ENCODE measurements around the gene CRTC1.
"Not testable (repeated sequence)": the region's sequence is repeated elsewhere in the genome, so short reads cannot be mapped to it uniquely, and the experiment has no call there.

The CRTC1 gene

DNA sequence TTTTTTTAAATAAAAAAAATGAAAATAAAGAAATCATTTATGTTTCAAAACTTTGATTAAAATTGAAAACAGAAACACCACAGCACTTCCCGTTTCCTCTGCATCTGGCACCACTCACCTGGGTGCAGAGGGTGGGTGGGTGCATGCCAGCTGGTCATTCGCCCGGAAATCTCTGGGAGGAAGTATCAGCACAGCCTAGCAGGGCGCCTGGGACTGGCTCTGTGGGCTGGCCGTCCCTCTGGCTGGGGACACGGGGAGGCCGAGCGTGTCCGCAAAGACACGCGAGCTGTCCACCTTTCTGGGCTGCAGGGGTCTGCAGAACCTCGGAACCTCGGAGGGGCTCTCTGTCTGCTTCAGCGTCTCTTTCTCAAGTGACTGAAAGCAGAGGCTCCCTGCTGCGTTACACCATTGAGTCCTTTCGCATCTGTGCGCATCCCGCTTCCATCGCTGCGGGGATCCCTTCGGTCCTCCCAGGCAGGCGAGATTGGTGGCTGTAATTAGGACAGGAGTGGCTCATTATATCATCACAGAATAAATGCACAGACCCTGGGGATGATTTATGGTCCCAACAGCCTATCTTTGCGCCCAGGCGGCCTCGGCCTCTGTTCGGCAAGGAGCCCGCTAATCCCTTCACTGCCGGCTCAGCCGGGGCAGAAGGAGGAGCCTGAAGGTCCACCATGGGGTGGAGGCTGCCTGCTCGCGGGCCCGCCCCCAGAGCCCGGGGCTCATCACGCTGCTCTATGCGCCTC lies 17.2 kb downstream of the CRTC1 start:
- peak; percentile 93 for DNase-seq (ENCODE audit: low spot score)

DNA sequence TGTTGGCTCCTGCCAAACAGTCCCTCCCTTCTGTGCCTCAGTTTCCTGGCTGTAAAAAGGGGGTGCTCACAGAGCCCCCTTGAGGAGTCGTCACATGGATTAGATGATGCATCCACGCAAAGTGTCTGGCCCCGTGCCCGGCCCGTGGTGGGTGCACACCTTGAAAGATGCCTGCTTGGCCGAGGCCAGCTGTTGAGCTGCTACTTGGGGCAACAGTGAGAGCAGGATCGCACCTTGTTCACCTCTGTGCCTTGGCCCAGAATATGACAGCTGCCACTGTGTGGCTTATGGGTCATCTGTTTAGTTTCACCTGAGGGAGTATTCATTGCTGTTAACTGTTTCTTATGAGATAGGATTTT lies 17.7 kb downstream of the CRTC1 start:
- no peak for DNase-seq (ENCODE audit: low spot score)

- DNase-seq (ENCODE audit: low spot score): no peak
Measured at GRCh38 chr19:18704054-18704453, 20.6 kb downstream of the CRTC1 start.

GRCh38 chr19:18704971-18705370 lies 21.5 kb downstream of the CRTC1 start:
- no peak for DNase-seq (ENCODE audit: low spot score)

DNA sequence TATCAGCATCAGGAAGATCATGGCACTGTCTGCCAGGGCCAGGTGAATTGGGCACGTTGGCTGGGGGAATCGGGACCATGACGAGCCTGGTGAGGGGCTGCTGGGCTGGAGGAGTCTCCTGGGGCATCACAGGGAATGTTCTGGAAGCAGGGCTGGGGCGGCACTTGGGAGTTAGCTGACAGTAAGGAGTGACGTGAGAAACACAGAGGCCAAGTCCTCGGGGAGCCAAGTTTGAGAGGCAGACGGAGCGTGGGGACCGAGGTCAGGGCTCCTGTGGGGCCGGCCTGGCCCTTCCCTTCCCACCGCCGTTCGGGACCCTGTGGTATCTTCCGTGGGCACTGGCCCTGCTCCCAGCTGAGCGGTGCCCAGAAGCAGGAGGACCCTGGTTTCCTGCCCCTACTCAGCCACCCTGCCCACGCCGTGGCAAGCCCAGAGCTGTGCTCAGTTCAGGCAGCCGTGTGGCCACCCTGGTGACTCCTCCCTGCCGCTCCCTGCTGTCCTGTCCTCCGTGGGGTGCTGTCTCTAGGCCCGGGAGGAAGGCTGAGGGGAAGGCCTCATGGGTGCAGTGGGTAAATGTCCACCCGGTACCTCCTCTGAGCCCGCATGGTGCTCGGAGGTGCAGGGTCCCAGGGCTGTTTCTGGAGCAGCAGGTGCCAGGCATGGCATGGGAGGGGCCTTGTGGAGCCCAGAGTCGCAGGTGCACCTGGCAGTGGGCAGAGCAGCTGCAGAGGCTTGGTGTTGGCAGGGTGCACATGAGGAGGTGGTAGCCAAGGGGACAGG lies 25.2 kb downstream of the CRTC1 start:
- no peak for DNase-seq (ENCODE audit: low spot score)

GRCh38 chr19:18709546-18709945 lies 26.1 kb downstream of the CRTC1 start:
- no peak for DNase-seq (ENCODE audit: low spot score)

DNA sequence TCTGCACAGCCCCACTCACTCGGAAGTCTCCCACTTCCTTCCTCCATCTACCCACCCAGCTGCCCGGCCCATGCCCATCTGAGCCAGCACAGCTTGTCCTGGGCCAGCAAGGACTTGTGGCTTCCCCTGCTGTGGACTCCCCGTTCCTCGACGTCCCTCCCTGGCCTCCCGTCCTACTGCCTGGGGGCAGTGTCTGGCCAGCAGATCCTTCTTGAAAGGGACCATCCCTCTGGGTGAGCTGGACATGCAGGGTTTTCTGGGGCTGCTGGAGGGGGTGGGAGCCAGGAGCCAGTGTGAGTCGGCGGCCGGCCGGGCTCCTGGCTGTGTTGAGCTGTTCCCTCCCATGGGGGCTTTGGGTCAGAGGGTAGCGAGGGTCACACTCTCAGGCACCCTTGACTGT lies 26.7 kb downstream of the CRTC1 start:
- DNase-seq (ENCODE audit: low spot score): no peak

- DNase-seq (ENCODE audit: low spot score): no peak
Measured at GRCh38 chr19:18710996-18711751, 27.7 kb downstream of the CRTC1 start.

- DNase-seq (ENCODE audit: low spot score): no peak
Measured at GRCh38 chr19:18711893-18712292, 28.4 kb downstream of the CRTC1 start.

- DNase-seq (ENCODE audit: low spot score): no peak
Measured at GRCh38 chr19:18712981-18713380, 29.5 kb downstream of the CRTC1 start.

GRCh38 chr19:18713550-18714117 lies 30.2 kb downstream of the CRTC1 start:
- no peak for DNase-seq (ENCODE audit: low spot score)

DNA sequence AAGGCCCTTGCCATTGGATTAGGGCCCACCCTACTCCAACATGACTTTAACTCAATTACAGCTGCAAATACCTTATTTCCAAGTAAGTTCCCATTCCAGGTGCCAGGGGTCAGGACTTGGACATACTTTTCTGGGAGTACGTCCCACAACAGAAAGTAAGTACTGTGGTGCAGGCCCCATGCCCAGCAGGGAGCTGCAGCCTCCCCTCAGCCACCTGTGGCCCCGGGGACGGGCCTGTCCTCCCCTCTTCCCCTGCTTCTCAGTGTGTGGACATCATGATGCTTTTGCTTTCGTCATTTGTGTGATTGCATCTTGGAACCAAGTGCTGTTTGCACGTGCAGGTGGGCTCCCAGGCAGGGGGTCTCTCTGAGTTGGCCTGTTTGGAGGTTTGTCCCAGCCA lies 31.9 kb downstream of the CRTC1 start:
- DNase-seq (ENCODE audit: low spot score): no peak

DNA sequence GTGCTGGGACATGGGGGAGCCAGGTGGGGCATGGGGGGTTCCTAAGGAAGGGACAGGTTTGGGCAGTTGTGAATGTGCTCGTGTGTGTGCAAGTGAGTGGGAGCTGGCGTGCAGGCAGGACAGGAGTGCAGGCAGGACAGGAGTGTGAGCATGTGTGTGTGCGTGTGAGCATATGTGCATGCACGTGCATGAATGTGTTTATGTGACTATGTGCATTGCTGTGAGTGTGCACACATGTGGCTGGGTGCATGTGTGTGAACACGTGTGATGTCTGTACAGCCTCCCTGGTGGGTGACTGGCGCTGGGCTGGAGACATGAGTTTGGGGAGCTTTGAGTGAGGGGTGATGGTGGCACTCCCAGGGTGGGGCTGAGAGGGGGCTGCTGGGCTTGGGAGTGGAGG lies 33.4 kb downstream of the CRTC1 start:
- no peak for DNase-seq (ENCODE audit: low spot score)

DNA sequence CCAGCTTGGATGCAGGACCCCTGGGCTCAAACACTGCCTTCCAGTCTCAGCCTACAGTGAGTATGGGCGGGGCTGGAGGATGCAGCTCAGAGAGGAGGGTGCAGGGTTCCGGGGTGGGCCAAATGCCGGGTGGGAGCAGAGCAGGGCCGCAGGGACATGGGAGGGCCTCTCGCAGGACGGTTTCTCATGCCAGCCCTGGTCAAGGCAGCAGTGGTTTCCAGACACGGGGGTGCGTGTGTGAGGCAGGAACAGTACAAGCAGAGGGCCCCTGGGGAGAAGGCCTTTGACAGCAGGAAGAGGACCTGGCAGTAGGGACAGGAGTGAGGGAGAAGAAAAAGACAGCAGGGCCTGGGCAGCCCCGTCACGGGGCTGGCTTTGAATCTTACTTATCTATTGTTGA lies 34.1 kb downstream of the CRTC1 start:
- no peak for DNase-seq (ENCODE audit: low spot score)

- DNase-seq (ENCODE audit: low spot score): no peak
Measured at GRCh38 chr19:18718015-18718526, 34.6 kb downstream of the CRTC1 start.

GRCh38 chr19:18718846-18719458 lies 35.5 kb downstream of the CRTC1 start:
- DNase-seq (ENCODE audit: low spot score): no peak

DNA sequence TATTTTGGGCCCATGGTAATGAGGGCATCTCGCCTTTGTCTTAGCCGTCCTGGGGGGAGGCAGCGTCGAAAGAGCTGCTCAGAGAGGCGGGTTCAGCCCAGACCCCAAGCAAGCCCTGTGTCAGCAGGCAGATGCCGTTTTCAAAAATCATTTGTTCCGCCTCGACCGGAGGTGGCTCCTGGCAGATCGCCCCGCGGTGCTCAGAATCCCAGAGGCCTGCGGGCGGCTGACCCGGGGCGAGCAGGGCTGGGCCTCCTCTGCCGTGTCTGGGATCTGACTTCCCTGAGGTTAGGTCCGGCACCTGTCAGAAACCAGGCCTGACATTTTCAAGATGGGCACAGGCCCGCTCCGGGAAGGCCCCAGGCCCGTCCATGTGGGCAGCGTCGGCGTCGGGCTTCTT lies 36.1 kb downstream of the CRTC1 start:
- no peak for DNase-seq (ENCODE audit: low spot score)

DNA sequence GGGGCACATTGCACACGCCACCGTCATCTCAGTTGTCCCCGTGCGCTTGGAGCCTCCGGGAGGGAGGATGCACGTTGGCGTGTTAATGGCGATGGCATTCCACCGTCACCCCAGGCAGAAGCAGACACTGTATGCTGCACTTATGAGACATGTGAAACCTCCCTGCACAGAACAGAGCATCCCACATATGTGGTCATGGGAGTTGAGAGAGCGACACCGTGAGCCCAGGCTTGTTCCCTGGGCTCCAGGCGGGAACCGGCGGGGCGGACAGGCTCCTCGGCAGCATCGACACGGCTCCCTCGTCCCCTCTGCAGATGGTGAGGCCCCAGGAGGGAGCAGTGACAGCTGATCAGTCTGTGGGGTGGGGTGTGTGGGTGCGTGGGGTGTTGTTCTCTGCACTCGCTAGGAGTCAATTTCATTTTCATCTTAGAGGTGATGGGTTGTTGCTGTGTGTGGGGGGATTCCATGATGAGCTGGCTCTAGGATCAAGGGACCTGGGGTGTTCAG lies 40.4 kb downstream of the CRTC1 start:
- no peak for DNase-seq (ENCODE audit: low spot score)

GRCh38 chr19:18725841-18726770 lies 42.6 kb downstream of the CRTC1 start:
- no peak for DNase-seq (ENCODE audit: low spot score)

DNA sequence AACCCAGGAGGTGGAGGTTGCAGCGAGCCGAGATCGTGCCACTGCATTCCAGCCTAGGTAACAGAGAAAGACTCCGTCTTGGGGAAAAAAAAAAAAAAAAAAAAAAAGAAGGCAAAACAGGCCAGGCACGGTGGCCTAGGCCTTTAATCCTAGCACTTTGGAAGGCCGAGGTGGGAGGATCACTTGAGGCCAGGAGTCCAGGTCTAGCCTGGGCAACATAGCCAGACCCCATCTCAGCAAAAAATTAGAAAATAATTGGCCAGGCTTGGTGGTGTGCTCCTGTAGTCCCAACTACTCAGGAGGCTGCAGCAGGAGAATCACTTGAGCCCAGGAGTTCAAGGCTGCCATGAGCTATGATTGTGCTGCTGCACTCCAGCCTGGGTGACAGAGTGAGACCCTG lies 43.4 kb downstream of the CRTC1 start:
- DNase-seq (ENCODE audit: low spot score): no peak

GRCh38 chr19:18727602-18728001 lies 44.1 kb downstream of the CRTC1 start:
- DNase-seq (ENCODE audit: low spot score): not testable (repeated sequence)

Measured in GM03348 (cell line).